A172 (cell line): Measurements from ENCODE around the gene PRDM8. TPM values are rescaled to one million over a fixed set of nuclear protein-coding genes. Genes with fewer than 3 reads are reported as not detected.
A peak's percentile ranks its signal among the peaks of the same experiment; 100 is the strongest.

Experiments used
- DNase-seq: peaks from one replicate; pipeline ENCODE4 v3.0.0-alpha.2; 2015; ENCODE audit warnings: low spot score
- total RNA-seq: library from RNA; depleted of rRNA; stranded (reverse); fragments of >200 nt; shearing (Covaris generic); gene quantifications from 2 replicates; pipeline ENCODE4 v1.2.3, GENCODE V29; 2014

PRDM8 gene
- total RNA-seq, 1 experiment from 2014 or later: 3.4 TPM

DNA sequence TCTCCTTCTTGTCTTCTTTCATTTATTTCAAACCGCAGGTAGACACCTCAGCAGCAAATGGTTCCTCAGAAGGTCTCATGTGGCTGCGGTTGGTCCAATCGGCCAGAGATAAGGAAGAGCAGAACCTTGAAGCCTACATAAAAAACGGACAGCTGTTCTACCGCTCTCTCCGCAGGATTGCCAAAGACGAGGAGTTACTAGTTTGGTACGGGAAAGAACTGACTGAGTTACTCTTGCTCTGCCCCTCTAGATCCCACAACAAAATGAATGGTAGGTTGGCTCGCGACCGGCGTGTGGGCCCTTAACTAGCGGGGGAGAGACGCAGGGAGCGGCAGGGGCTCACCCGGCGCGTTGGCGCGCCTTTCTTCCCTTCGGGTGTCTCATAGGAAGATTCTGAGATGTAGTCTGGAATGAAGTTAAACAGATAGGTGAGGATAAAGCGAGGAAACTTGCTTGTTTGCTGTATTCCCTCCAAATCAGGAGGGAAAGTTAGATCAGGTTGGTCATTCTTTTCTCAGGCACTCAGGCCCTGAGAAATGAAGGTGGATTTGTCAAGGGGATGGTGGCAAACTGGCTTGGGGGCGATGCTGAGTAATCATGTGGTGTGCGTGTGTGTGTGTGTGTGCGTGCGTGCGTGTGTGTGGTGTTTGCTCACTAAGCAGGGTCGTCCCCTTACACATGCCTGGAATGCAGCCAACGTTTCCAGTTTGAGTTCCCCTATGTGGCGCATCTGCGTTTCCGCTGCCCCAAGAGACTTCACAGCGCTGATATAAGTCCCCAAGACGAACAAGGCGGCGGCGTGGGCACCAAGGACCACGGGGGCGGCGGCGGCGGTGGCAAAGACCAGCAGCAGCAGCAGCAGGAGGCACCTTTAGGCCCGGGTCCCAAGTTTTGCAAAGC lies 4.2 kb downstream of the PRDM8 start:
- DNase-seq: no peak

DNA sequence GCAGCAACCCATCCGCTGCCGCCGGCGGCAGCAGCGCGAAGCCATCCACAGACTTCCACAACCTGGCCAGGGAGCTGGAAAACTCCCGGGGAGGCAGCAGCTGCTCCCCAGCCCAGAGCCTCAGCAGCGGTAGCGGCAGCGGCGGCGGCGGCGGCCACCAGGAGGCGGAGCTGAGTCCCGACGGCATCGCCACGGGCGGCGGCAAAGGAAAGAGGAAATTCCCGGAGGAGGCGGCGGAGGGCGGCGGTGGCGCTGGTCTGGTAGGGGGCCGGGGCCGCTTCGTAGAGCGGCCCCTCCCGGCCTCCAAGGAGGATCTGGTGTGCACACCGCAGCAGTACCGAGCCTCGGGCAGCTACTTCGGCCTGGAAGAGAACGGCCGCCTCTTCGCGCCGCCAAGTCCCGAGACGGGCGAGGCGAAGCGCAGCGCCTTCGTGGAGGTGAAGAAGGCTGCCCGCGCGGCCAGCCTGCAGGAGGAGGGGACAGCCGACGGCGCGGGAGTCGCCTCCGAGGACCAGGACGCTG lies 4.9 kb downstream of the PRDM8 start:
- DNase-seq: no peak

DNA sequence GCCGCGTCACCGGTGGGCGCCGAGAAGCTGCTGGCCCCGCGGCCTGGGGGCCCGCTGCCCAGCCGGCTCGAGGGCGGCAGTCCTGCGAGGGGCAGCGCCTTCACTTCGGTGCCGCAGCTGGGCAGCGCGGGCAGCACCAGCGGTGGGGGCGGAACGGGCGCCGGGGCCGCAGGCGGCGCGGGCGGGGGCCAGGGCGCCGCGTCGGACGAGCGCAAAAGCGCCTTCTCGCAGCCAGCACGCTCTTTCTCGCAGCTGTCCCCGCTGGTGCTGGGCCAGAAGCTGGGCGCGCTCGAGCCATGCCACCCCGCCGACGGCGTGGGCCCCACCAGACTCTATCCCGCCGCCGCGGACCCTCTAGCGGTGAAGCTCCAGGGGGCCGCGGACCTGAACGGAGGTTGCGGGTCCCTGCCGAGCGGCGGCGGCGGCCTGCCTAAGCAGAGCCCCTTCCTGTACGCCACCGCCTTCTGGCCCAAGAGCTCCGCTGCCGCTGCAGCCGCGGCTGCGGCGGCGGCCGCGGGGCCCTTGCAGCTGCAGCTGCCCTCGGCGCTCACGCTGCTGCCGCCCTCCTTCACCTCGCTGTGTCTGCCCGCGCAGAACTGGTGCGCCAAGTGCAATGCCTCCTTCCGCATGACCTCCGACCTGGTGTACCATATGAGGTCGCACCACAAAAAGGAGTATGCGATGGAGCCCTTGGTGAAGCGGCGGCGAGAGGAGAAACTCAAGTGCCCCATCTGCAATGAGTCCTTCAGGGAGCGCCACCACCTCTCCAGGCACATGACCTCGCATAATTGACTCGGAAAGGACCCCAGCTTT lies 5.6 kb downstream of the PRDM8 start:
- DNase-seq: no peak

DNA sequence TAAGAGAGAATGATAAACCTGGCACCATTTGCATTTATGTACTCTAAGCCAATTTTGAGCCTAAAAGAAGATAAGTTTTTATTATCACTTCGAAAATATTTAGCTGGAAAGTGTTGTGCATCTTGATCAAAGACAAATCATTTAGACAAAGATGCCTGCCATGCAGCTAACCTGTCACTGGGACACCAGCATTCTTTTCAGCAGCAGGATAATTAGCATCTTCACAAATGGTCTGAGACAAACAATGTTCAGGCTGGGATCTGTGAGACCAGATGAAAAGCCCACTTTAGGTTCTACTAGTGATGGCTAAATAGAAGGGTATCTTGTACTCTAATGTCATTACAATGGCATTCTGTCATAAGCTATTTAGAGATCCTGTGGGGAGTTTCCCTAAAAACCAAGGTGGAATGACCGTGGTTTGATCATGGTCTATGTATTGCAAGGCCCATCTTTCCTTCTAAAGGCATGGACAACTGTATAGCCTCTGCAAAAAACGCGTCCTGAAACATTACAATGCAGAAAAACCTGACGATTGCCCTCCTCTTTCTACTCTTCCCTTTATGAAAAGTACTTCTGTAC lies 7.2 kb downstream of the PRDM8 start:
- DNase-seq: no peak

DNA sequence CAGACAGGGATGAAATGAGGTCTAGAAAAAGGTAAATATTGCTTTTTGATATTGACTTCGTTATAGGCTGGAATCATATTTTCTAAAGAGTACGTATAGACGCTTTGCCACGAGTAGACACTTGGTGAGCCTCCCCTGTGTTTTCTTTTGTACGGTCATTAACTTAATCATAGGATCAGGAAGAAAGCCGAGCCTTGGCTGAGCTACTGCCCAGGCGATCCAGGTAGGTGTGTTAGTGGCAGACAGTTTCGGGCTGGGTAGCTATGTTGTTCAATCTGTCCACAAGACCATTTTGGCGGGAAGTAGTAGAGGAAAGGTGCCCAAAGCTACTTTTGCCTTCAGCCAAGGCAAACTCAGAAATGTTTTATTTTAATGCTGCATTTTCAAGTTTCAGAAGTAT lies 8.8 kb downstream of the PRDM8 start:
- DNase-seq: no peak

DNA sequence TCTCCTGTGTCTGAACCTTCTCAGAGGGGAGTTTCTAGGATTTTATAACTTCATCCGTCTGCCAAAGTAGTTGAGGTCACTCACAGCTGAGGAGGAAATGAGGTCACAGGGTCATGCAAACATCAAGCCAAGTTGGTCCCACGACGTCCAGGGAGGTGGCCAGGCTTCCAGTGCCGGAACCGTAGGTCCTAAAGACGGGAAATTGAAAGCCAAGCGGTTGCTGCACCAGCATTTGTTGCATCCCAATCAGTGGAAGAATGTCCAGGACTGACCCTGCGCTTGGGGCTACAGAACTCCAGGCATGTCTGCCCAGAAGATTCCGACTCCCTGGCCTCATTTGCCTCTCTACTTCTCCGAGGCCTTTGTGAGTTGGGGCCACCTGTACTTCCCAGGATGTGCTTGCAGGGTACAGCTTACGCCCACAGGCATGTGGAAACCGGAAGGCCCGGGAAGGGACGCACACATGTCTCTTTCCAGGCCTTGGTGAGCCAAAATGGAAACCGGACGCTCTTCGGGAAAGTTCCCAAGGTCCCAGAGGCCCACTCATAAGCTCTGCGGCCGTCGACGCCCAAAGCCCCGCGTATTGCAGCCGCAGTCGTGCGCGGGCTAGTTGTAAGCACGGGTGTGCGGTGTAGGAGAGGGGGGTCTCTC lies 9.3 kb downstream of the PRDM8 start:
- DNase-seq: no peak

DNA sequence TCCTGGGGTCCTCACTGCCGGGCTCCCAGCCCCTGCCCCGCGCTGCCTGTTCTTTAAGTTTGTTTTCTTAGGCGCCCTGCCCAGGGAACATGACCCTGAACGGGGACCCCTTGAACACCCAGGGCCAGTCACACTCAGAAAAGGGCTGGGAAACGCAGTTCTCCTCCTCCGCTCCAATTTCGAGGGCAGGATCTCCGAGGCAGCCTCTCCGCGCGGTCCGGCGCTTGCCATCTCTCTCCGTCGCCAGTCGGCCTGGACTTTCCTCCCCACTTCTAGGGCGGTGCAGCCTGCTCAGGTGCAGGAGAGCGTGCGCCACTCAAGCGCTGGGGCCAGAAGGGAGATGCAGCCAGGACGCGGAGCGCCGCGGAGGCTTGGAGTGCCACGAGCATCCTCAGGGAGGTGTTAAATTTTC lies 9.9 kb downstream of the PRDM8 start:
- no peak for DNase-seq

DNA sequence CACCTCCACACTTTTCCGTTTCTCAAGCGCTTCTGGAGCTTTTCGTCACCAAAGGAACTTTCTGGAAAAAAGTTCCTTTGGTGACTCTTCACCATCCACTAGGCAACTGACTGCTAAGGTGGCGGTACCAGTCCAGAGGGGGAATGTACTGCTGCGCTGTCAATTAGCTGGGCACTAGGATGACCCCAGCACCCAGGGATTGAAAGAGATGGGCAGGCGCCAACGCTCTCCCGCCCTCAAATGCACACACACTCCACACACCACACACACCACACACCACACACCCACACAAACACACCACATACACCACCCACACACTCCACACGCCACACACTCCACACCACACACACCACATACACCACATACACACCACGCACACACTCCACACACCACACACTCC lies 10.4 kb downstream of the PRDM8 start:
- no peak for DNase-seq

DNA sequence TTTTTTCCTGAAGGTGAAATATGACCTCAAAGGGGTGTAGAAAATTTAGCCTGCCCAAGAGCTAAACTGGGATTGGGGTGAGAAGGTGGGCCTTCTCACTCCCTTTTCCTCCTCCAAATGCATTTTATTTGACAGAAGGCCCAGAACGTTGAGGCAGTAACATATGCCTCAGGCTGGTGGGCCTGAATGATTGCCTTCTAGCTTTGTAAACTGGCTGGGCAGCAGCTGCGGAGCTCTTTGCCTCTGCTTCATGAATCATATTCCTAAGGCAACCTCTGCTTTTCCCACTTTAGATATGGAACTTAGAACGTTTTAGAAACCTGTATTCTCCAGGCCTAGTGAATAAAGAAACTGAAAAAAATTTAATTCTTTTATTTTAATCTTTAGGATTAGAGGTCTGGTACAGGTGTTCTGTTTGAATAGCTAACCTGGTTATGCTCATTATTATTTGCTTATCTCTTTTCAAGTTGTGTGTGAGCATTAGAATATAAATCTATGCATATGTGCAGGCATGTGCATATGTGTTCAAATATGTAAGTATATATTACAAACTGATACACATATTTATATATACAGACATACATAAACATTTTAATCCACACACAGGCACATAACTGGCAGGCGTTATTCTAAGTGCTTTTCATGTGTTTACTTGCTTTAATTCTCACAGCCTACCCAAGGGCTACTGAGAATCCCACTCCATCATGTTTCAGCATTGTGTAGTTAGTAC lies 11.5 kb downstream of the PRDM8 start:
- DNase-seq: no peak

DNA sequence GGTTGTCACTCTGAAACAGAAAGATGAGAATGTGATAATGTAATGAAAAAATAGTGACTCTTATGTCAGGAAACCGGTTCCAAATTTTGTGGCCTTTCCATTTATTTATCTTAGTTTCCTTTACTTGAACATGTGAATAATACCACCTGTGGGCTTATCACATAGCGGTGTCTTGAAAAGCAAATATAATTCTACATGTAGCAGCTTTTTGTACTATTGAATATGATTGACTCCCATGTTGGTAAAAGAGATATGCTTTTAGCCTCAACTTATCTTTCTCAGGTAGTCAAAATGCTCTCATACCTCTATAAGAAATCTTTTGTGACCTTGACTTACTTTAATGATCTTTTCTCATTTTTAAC lies 12.0 kb downstream of the PRDM8 start:
- no peak for DNase-seq

DNA sequence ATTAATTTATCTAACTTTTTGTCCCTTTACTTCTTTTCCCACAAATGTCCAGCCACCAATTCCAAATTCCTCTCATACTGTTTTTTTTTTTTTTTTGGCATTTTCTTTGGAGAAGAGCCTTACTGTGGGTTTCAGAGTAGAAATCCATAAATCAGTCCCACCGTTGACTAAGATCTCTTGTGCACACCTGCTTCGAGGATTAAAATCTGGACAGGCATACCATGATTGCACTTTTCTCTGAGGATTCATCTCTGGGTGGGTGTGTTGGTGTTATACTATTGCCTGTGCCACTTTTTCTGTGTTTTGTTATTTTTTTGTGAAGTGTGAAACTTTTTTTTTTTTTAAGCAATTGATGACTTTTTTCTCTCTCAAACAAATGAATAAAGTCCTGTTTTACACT lies 13.2 kb downstream of the PRDM8 start:
- DNase-seq: no peak

DNA sequence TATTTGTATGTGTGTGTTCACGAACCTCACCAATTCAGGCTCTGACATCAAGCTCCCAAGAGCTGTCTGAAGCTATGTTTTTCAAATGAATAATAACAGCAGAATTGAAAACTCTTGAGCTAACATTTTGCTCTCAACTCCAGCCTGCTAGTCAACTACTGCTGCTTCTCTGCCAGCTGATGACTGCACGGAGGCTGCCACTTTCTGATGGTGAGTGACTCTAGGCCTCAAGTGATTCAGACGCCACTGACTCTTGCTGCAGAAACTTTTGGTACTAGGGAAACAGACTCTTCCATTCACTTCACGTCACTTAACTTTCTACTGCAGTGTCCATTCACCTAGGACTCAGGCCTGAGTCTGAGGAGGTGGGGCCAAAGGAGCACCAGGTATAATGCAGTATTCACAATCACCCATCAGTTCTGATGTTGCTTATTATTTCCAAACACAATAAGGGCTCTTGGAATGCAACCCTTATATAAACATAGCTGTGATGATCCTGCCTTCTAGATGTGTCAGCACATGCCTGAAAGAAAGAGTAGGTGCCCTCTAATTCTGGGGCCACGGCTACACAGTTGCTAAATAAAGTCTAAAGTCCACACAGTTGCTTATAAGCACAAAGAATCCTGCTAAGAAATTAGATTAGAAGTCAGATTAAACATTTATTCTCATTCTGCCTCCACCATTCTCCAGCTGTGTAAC lies 16.0 kb downstream of the PRDM8 start:
- no peak for DNase-seq

DNA sequence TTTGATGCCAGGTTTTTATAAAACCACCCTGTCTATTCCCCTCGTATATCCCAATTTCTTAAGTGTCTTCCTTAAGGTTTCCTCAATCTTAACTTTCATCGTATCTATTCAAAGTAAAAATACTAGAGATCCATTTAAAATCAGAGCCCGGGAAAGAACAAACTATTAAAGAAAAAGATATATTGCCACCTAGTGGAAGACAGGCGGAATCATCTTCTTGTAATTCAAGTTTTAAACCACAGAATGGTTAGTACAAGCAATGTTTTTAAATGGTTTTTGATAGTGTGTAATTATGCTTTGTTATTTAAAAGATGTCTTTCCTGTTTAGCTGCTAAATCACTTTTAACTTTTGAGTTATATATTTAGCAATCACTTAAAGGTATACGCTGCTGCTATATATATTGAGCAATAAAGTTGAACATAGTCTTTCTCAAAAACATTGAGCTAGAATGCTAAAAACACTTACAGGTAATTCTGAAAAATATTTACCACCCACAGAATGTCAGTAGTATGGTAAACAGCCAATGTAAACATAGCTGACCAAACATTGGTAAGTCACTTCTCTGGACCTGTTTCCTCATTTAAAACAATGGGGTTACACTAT lies 18.2 kb downstream of the PRDM8 start:
- DNase-seq: peak; percentile 13

DNA sequence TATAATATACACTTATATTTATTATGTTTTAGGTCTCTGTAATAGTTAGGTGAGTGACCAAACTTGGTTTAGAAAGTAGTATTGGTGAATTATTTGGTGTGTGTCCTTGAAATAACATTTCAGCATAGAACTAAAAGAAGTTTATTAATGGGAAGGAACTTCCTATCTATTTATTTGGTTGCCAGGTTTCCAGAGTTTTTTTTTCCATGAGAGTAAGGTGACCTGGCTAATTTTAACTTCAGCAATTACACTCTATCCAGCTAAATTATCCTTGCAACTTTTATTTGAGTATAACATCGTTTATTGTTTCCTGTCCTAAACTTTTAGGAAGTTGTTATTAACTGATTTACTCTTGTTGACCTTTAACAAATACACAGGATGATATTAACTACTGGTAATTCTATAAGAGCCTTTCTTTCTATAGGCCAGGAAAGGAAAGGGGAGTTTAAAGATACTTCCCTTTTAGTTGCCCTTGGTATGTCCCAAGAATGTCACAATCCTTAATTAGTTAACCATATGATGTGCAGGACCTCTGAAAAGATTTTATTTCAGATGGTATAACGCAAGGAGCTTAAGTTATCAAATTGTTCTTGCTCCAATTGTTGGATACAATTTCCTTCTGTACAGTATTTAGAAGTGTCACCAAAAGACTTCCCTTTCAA lies 18.9 kb downstream of the PRDM8 start:
- no peak for DNase-seq

DNA sequence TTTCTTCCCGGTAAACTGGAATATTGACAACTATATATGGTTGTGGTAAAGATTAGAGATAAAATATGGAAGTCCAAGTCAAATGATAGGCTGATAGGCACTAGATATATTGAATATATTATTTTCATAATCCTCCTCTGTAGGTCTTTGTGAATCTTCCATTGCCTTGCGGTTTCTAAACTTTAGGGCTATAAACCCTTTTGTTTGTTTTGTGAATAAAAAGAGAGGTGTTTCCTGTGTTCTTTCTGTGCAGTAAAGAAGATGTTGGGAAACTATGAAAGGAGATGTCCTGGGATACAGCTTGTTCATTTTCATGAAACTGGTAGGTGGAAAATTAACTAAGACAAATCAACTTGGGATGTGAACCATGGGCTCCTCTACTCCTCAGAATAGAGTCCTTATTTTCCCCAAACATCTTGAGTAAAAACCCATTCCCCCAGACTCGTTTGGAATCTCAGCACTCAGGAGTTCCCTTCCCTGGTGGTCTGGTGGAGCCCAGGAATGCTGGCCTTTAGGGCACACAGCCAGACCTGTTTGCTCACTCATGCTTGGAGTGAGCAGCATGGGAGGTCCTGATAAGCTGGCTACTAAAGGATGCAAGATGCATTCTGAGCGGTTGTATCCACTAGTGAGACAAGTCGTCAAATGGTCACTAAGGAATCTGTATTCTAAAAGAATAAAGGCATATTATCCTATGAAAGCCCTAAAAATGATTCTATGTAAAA lies 22.2 kb downstream of the PRDM8 start:
- no peak for DNase-seq

DNA sequence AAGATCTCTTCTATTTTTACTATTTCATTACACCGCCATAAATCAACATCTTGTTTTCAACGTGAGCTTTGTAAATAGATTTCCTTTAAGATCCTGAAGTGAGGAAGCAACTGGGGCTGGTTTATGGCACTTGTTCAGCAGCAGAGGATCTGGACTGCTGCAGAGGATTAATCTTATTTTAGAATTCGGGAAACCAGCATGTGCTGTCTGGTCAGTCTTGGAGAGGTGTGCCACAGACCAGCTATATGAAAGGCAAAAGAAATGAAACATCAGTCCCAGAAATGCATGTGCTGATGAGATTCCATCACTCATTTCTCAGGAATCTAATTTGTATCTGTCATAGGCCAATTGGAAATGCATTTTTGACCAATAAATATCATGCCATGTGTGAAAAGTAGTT lies 23.4 kb downstream of the PRDM8 start:
- DNase-seq: no peak

DNA sequence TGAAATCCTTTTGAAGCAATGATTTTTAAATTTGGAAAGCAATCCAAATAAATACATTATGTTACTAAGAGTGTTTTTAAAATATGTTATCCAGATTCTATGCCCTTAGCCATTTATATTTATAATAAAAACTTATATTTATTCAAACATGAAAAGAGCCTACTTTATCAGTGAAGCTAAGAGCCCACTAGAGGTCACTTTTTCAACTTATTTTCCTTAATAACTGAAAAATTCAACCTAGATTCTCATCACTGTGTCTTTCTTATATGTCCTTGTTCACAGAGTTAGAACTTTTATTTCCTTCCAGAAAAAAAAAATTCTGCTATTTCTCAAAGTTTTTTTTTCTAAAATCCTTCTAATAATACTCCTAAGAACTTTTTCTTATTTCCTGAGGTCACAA lies 23.9 kb downstream of the PRDM8 start:
- no peak for DNase-seq

DNA sequence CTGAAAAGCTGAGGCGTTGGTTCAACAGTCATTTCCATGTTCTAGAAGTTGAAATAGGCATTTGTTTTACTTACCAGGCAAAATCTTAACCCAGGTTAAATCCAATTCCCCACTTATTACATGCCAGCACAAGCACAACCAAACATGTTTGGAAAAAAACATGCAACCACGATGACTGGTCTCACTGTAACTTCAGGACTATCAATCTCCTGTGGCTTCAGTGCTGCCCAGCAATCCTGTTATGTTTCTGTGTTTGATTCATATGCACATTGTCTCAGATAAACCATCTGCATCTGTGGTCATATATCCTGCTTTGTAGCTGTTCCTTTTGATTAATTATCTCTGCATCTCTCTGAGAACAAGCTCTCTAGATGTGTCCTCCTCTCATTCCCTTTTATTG lies 28.3 kb downstream of the PRDM8 start:
- DNase-seq: no peak

DNA sequence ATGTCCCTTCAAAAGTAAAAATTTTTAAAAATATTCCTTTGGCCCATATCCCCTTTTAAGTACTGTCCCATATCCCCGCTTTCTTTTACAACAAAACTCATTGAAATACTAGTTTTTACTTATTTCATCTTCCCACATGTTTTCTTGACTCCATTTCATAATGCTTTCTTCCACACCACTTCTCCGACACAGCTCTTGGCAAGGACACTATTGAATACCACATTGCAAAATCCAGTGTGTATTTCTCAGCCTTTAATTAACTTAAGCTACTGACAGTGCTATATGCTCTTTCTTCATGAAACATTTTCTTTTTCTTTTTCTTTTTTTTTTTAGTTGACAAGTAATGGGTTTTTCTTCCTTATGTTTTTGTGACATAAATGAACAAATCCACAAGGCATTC lies 28.8 kb downstream of the PRDM8 start:
- DNase-seq: no peak
